GM12878 (cell line): ENCODE measurements around the gene GRAMD1A. TPM values are rescaled to one million over a fixed set of nuclear protein-coding genes. Genes with fewer than 3 reads are reported as not detected.

Source experiments
- ATAC-seq: fragments of 200-7000 bp; cut with Tn5 transposase; 3 replicates; pipeline ENCODE4 v1.9.1; 2020; ENCODE audit warnings: mild to moderate bottlenecking, moderate library complexity
- BruUV-seq: library from RNA; stranded (reverse); fragments of 400-500 nt; replicated peaks from 2 replicates; lab custom pipeline; 2021; lab: Mats Ljungman, UMichigan
- CTCF ChIA-PET: fragments of 300-600 bp; sonication (Branson Sonifier 250); formaldehyde crosslinking; extraction: SDS; loops from one replicate; lab custom pipeline; 2021; ENCODE audit warnings: inconsistent platforms; lab: Yijun Ruan, JAX
- POLR2A ChIA-PET: fragments of 350-600 bp; formaldehyde crosslinking; extraction: SDS; loops from one replicate; lab custom pipeline; 2021; ENCODE audit warnings: inconsistent platforms; lab: Charles Lee
- RAD21 ChIA-PET: fragments of 300-600 bp; sonication (Branson Sonifier 250); formaldehyde crosslinking; loops from one replicate; lab custom pipeline; 2023; ENCODE audit warnings: antibody characterized with exemption; ENCODE audit not compliant: unreplicated experiment; lab: Charles Lee
- SMC1A ChIA-PET: fragments of 300-600 bp; sonication (Branson Sonifier 250); formaldehyde crosslinking; loops from one replicate; lab custom pipeline; 2023; ENCODE audit not compliant: unreplicated experiment, uncharacterized antibody; lab: Charles Lee
- DNase-seq: peaks from one replicate; pipeline ENCODE4 v3.0.0-alpha.2; 2011; ENCODE audit warnings: low read depth, low spot score
- FAIRE-seq: peaks from 3 replicates; lab custom pipeline; 2011; peaks lifted over from hg19 to GRCh38; lab: Jason Lieb, UNC
- H2AFZ ChIP-seq: 2 replicates; pipeline ENCODE4 v1.6.0; 2011; ENCODE audit warnings: low read depth, low read length, control low read depth; ENCODE audit not compliant: control insufficient read depth
- H3K27ac ChIP-seq: 2 replicates; pipeline ENCODE4 v1.5.1; 2011; ENCODE audit warnings: control low read depth; ENCODE audit not compliant: control insufficient read depth, insufficient read depth
- H3K27me3 ChIP-seq, 2 experiments: replicated peaks in 1 of 2; 2 replicates each; pipeline versions ENCODE4 v1.6.0 to v1.6.1; 2011; ENCODE audit warnings: low read length in 1 of 2; ENCODE audit not compliant: control insufficient read depth in 2 of 2, insufficient read depth in 2 of 2
- H3K36me3 ChIP-seq, 2 experiments: 2 replicates each; pipeline ENCODE4 v1.5.1; 2011; ENCODE audit warnings: low read length in 1 of 2; ENCODE audit not compliant: control insufficient read depth in 2 of 2, insufficient read depth in 2 of 2
- H3K4me1 ChIP-seq: 2 replicates; pipeline ENCODE4 v1.6.1; 2011; ENCODE audit warnings: mild to moderate bottlenecking, low read length, moderate library complexity, mixed read lengths; ENCODE audit not compliant: control insufficient read depth, insufficient read depth
- H3K4me2 ChIP-seq: 2 replicates; pipeline ENCODE4 v1.6.0; 2011; ENCODE audit warnings: control low read depth; ENCODE audit not compliant: control insufficient read depth, insufficient read depth
- H3K4me3 ChIP-seq: fragments of 200-600 bp; sonication (generic); 2 replicates; pipeline ENCODE4 v1.5.1; 2016
- H3K79me2 ChIP-seq: 2 replicates; pipeline ENCODE4 v1.6.0; 2011; ENCODE audit warnings: low read length; ENCODE audit not compliant: control insufficient read depth, insufficient read depth
- H3K9ac ChIP-seq: 2 replicates; pipeline ENCODE4 v1.8.0; 2011; ENCODE audit warnings: low read length, control low read depth, mixed read lengths; ENCODE audit not compliant: control insufficient read depth, insufficient read depth
- H3K9me3 ChIP-seq: replicated peaks from 3 replicates; pipeline ENCODE4 v1.5.1; 2011; ENCODE audit warnings: mild to moderate bottlenecking, low read length; ENCODE audit not compliant: control insufficient read depth, insufficient read depth
- H4K20me1 ChIP-seq: 2 replicates; pipeline ENCODE4 v1.6.0; 2011; ENCODE audit not compliant: control insufficient read depth, insufficient read depth
- BHLHE40 ChIP-seq, 2 experiments: fragments of 450-650 bp in 1 of 2; IDR thresholded peaks; 2 replicates each; pipeline ENCODE4 v1.6.1; 2011 to 2017; ENCODE audit warnings: low read depth in 2 of 2, borderline replicate concordance in 1 of 2, improper control_type of control experiment in 1 of 2, low read length in 1 of 2, mild to moderate bottlenecking in 1 of 2
- CBFB ChIP-seq: IDR thresholded peaks from 2 replicates; pipeline ENCODE4 v1.6.1; 2016; ENCODE audit warnings: antibody characterized with exemption, low read depth
- CHD4 ChIP-seq: fragments of 200-600 bp; sonication (generic); IDR thresholded peaks from 2 replicates; pipeline ENCODE4 v1.6.1; 2016; ENCODE audit warnings: mild to moderate bottlenecking
- FOXM1 ChIP-seq: IDR thresholded peaks from 2 replicates; pipeline ENCODE4 v1.6.1; 2012; ENCODE audit warnings: low read depth, mild to moderate bottlenecking, inconsistent platforms, low read length, moderate library complexity
- GABPA ChIP-seq: IDR thresholded peaks from 2 replicates; pipeline ENCODE4 v1.6.1; 2014; ENCODE audit warnings: antibody characterized with exemption, low read depth, mild to moderate bottlenecking, inconsistent platforms
- KAT2A ChIP-seq: conservative IDR thresholded peaks from 2 replicates; pipeline ENCODE4 v1.6.1; 2011; ENCODE audit warnings: low read depth, low read length; ENCODE audit not compliant: control insufficient read depth
- MXI1 ChIP-seq: fragments of 150-350 bp; IDR thresholded peaks from 2 replicates; pipeline ENCODE4 v1.6.1; 2011; ENCODE audit warnings: low read depth, mild to moderate bottlenecking, inconsistent platforms, low read length, improper control_type of control experiment
- NKRF ChIP-seq: fragments of 450-650 bp; conservative IDR thresholded peaks from 2 replicates; pipeline ENCODE4 v1.6.1; 2017; ENCODE audit warnings: mild to moderate bottlenecking, moderate library complexity
- RBBP5 ChIP-seq: fragments of 200-600 bp; sonication (generic); conservative IDR thresholded peaks from 2 replicates; pipeline ENCODE4 v1.6.1; 2016
- SUPT20H ChIP-seq: IDR thresholded peaks from 2 replicates; pipeline ENCODE4 v1.6.1; 2011; ENCODE audit warnings: low read depth, mild to moderate bottlenecking, low read length, moderate library complexity, borderline replicate concordance; ENCODE audit not compliant: control insufficient read depth
- SUZ12 ChIP-seq: fragments of 200-600 bp; sonication (generic); IDR thresholded peaks from one replicate; pipeline ENCODE4 v1.6.1; 2018; ENCODE audit warnings: antibody characterized with exemption, mild to moderate bottlenecking; ENCODE audit not compliant: unreplicated experiment
- TAF1 ChIP-seq: IDR thresholded peaks from 2 replicates; pipeline ENCODE4 v1.6.1; 2011; ENCODE audit warnings: mild to moderate bottlenecking, low read depth, low read length, borderline replicate concordance
- USF1 ChIP-seq: IDR thresholded peaks from 2 replicates; pipeline ENCODE4 v1.6.1; 2011; ENCODE audit warnings: borderline replicate concordance, low read depth, mild to moderate bottlenecking, moderate library complexity, mixed read lengths, low read length; ENCODE audit not compliant: insufficient read depth; ENCODE audit errors: extremely low read length
- WRNIP1 ChIP-seq: IDR thresholded peaks from 2 replicates; pipeline ENCODE4 v1.6.1; 2011; ENCODE audit warnings: low read depth, low read length, improper control_type of control experiment, borderline replicate concordance
- ZNF207 ChIP-seq: fragments of 450-650 bp; IDR thresholded peaks from 2 replicates; pipeline ENCODE4 v1.6.1; 2014; ENCODE audit warnings: antibody characterized with exemption, mild to moderate bottlenecking, borderline replicate concordance
- ZNF217 ChIP-seq: fragments of 450-650 bp; IDR thresholded peaks from 2 replicates; pipeline ENCODE4 v1.6.1; 2017; ENCODE audit warnings: antibody characterized with exemption, mild to moderate bottlenecking
- WGBS: methylation state at CpG from one replicate; pipeline ENCODE4 v1.1.6; 2016; ENCODE audit warnings: low lambda C conversion rate; ENCODE audit not compliant: insufficient replicate concordance, insufficient coverage; ENCODE audit errors: missing lambda C conversion rate; 5-methylcytosine and 5-hydroxymethylcytosine counted together
- in situ Hi-C: fragments of 300-500 bp; cut with MboI; formaldehyde crosslinking; loops from 9 replicates; pipeline ENCODE4 v1.14.3; 2018; ENCODE audit warnings: mixed read lengths
- intact Hi-C: fragments of 100-400 bp; cut with micrococcal nuclease; formaldehyde crosslinking; loops from one replicate; pipeline ENCODE4 v1.14.2; 2022; ENCODE audit not compliant: unreplicated experiment
- polyA plus RNA-seq, 11 experiments: library from polyadenylated mRNA; depleted of rRNA in 4 of 11; unstranded in 6 of 11; stranded (reverse) in 5 of 11; fragments of >200 nt; fragmentation: Nextera tagmentation in 4 of 11; fragmentation: Illumina TruSeq in 1 of 11; extraction: Ambion mirVana in 4 of 11; extraction: Trizol in 1 of 11; gene quantifications; 1 replicate in 1 of 11; 2 replicates in 10 of 11; pipeline versions ENCODE4 v1.2.1 to v1.2.3, GENCODE V29; 2011 to 2016; ENCODE audit warnings: inconsistent platforms in 2 of 11, missing spikeins in 2 of 11, low read depth in 1 of 11
- total RNA-seq, 4 experiments: library from RNA; depleted of rRNA in 3 of 4; stranded (reverse); fragments of >200 nt in 3 of 4; fragmentation: Illumina TruSeq in 1 of 4; extraction: Trizol in 1 of 4; gene quantifications; 2 replicates each; pipeline versions ENCODE4 v1.2.1 to v1.2.3, GENCODE V29; 2013 to 2021

The GRAMD1A gene
- total and polyA plus RNA-seq, 10 of the 15 experiments (the other 5 are each of a cell fraction or from before 2014, with no cell fraction given) = 0.79 to 73.6 (median 35.3) TPM

DNA sequence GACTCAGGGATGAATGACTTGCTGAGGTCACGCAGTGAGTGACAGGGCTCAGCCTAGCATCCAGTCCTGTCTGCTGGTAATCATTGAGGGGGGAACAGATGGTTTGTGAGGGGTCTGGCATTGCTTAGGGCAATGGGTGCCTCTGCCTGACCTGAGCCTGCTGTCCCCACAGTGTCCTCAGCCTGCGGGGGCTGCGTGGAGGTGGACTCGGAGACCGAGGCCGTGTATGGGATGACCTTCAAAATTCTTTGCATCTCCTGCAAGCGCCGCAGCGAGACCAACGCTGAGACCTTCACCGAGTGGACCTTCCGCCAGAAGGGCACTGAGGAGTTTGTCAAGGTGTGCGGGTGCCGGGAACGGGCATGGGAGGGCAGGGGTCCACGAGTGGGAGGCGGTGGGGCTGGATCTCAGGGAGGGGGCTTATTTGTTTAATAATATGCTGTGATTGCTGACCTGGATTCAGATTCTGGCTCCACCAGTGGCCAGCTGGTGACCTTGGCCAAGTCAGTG, 32.3 kb downstream of the GRAMD1A start (continued):
- TF ChIP-seq WRNIP1 (no peak), SUZ12 (no peak), RBBP5 (no peak), TAF1 (no peak), CBFB (no peak), GABPA (no peak), SUPT20H (no peak), FOXM1 (no peak)
- TF ChIP-seq, all 136 proteins: peak for 0

DNA sequence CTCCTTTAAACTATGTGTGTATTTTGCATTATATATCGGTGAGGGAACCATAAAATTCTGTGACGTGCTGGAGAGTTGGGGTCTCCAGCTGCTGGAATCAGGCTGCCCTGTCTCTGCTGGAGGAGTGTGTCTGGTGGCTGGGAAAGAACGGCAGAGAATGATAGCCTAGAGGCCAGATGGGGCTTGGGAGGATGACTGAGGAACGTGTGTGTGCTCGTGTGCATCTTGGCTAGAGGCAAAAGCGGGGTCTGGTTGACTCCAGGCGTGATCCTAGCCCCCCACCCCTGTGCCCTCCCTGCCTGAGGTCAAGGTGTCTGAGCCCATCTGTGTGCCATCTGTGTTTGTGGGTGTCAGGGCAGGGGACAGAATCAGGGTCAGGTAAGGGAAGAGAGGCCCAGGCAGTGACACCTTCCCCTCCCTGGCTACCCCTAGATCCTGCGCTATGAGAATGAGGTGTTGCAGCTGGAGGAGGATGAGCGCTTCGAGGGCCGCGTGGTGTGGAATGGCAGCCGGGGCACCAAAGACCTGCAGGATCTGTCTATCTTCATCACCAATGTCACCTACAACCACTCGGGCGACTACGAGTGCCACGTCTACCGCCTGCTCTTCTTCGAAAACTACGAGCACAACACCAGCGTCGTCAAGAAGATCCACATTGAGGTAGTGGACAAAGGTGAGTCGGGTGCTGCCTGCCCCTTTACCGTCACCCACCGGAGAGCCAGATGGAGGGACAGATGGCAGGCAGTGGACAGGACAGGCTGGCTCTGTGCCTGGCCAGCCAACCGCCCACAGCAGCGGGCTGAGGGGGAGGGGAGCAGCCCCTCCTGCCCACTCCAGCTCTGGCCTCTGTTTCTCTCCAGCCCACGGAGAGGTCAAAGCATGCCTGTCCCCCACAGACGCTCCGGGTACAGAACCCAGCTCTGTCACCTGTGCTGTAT, 33.2 kb downstream of the GRAMD1A start:
- Histone ChIP-seq H3K79me2 (no peaks in the 10 kb centered on the region), H3K4me2 (no peak overlapping the region), H3K4me1 (peaks cover 5% of the 10 kb centered on the region), H3K27me3 (peaks cover 2 to 6% of the 10 kb centered on the region in 2 experiments; a peak in 2 of 4 replicates), H4K20me1 (no peaks in the 10 kb centered on the region), H2AFZ (no peak overlapping the region), H3K27ac (no peak overlapping the region), H3K9ac (no peak overlapping the region), H3K9me3 (no peaks in the 10 kb centered on the region), H3K36me3 (no peaks in the 10 kb centered on the region), H3K4me3 (no peak overlapping the region)
- in situ Hi-C loops = no loop called here
- ChIA-PET POLR2A (interaction anchor here (0.6 kb wide), 1 partner anchor 16 kb away, joined by 4 read pairs; no protein-coding TSS in a partner anchor), SMC1A (no interaction called here), CTCF (interaction anchor here (0.7 kb wide), 1 partner anchor 11 kb away, joined by 3 read pairs; no protein-coding TSS in a partner anchor), RAD21 (no interaction called here)
- ATAC-seq (no peak), DNase-seq (no peak), FAIRE-seq (no peak)
- WGBS = 67% methylated on average over 28 of the region's 30 CpGs
- intact Hi-C loops = no loop called here
- BruUV-seq = no TSS peak
- no peak for TF ChIP-seq ZNF217
- TF ChIP-seq USF1 = no peak
- no peak for TF ChIP-seq NKRF
- no peak for TF ChIP-seq ZNF207
- no peak for TF ChIP-seq MXI1
- no peak for TF ChIP-seq KAT2A
- TF ChIP-seq BHLHE40 (IDR thresholded peaks at IDR 0.05; ENCODE audit: borderline replicate concordance in 1 of 2, low read depth in 2 of 2, low read length in 1 of 2) = no peak
- TF ChIP-seq CHD4 = no peak
